Astrocyte (in vitro differentiated cells and primary cell): ENCODE data around the gene LRRC3. TPM values are rescaled to one million over a fixed set of nuclear protein-coding genes. Genes with fewer than 3 reads are reported as not detected.

Experiments used
- DNase-seq: peaks from one replicate; pipeline ENCODE4 v3.0.0-alpha.2; 2010; ENCODE audit warnings: low read depth
- FAIRE-seq: peaks from 2 replicates; lab custom pipeline; 2011; peaks lifted over from hg19 to GRCh38; lab: Jason Lieb, UNC
- H2AFZ ChIP-seq: 2 replicates; pipeline ENCODE4 v1.6.0; 2012; ENCODE audit warnings: low read depth, low read length, inconsistent platforms
- H3K27ac ChIP-seq: 2 replicates; pipeline ENCODE4 v1.5.1; 2011; ENCODE audit warnings: low read depth, low read length, inconsistent platforms
- H3K27me3 ChIP-seq: 2 replicates; pipeline ENCODE4 v1.6.0; 2011; ENCODE audit warnings: low read length, inconsistent platforms; ENCODE audit not compliant: insufficient read depth
- H3K36me3 ChIP-seq: 2 replicates; pipeline ENCODE4 v1.5.1; 2011; ENCODE audit warnings: low read length, inconsistent platforms; ENCODE audit not compliant: insufficient read depth
- H3K4me1 ChIP-seq: 2 replicates; pipeline ENCODE4 v1.5.1; 2011; ENCODE audit warnings: low read length, inconsistent platforms; ENCODE audit not compliant: insufficient read depth
- H3K4me2 ChIP-seq: 2 replicates; pipeline ENCODE4 v1.6.0; 2012; ENCODE audit warnings: low read length, inconsistent platforms
- H3K4me3 ChIP-seq: 2 replicates; pipeline ENCODE4 v1.5.1; 2011; ENCODE audit warnings: low read depth, mild to moderate bottlenecking, low read length, inconsistent platforms; ENCODE audit not compliant: insufficient read depth
- H3K79me2 ChIP-seq: 2 replicates; pipeline ENCODE4 v1.6.0; 2012; ENCODE audit warnings: mild to moderate bottlenecking, low read length, inconsistent platforms; ENCODE audit not compliant: insufficient read depth
- H3K9ac ChIP-seq: 2 replicates; pipeline ENCODE4 v1.6.0; 2012; ENCODE audit warnings: mild to moderate bottlenecking, low read length, inconsistent platforms
- H3K9me3 ChIP-seq: 2 replicates; pipeline ENCODE4 v1.5.1; 2012; ENCODE audit warnings: low read depth, mild to moderate bottlenecking, low read length, inconsistent platforms; ENCODE audit not compliant: insufficient read depth
- H4K20me1 ChIP-seq: 2 replicates; pipeline ENCODE4 v1.6.0; 2012; ENCODE audit warnings: low read length, inconsistent platforms; ENCODE audit not compliant: insufficient read depth
- H3K27ac Mint-ChIP-seq: one replicate; pipeline ENCODE4 v1.8.0; 2021; ENCODE audit warnings: mild to moderate bottlenecking, mixed read lengths; ENCODE audit not compliant: unreplicated experiment
- H3K27me3 Mint-ChIP-seq: one replicate; pipeline ENCODE4 v1.8.0; 2021; ENCODE audit warnings: low read depth, mixed read lengths; ENCODE audit not compliant: unreplicated experiment
- H3K36me3 Mint-ChIP-seq: one replicate; pipeline ENCODE4 v1.8.0; 2021; ENCODE audit warnings: low read depth, mixed read lengths; ENCODE audit not compliant: unreplicated experiment
- H3K4me1 Mint-ChIP-seq: one replicate; pipeline ENCODE4 v1.8.0; 2021; ENCODE audit warnings: low read depth, mixed read lengths; ENCODE audit not compliant: unreplicated experiment
- H3K4me3 Mint-ChIP-seq: one replicate; pipeline ENCODE4 v1.8.0; 2021; ENCODE audit warnings: mild to moderate bottlenecking, moderate library complexity, mixed read lengths; ENCODE audit not compliant: unreplicated experiment
- H3K9me3 Mint-ChIP-seq: one replicate; pipeline ENCODE4 v1.8.0; 2021; ENCODE audit warnings: mild to moderate bottlenecking, mixed read lengths; ENCODE audit not compliant: unreplicated experiment
- CTCF ChIP-seq: IDR thresholded peaks from 2 replicates; pipeline ENCODE4 v1.5.1; 2011; ENCODE audit warnings: low read depth, mild to moderate bottlenecking, inconsistent platforms, low read length, moderate library complexity; ENCODE audit not compliant: insufficient read depth
- EZH2 ChIP-seq: IDR thresholded peaks from 2 replicates; pipeline ENCODE4 v1.6.1; 2012; ENCODE audit warnings: mild to moderate bottlenecking, low read length, inconsistent platforms; ENCODE audit not compliant: insufficient read depth
- total RNA-seq: library from RNA; stranded (reverse); gene quantifications from 2 replicates; pipeline ENCODE4 v1.2.1, GENCODE V29; 2021

The LRRC3 gene
- total RNA-seq, 1 donor from 2014 or later, result 5.2 TPM

DNA sequence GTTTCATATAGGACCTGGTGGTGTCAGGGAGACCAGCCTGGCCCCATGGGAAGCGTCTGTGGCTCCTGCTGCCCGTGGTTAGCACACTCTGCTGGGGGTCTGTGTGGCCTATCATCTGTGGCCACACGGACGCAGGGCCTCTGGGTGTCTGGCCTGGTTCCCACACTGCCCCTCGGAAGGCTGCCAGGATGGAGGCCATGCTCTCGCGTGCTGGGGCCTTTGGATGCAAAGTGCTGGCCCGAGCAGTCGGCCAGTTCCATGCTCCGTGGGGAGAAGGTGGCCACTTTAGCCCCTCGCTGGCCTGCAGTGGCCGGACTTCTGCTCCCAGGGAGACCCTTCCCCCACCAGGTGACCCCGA is 20.8 kb upstream of the LRRC3 start:
- H3K9me3 Mint-ChIP-seq, result peaks cover 6% of the 10 kb centered on the region
- TF ChIP-seq EZH2, result no peak
- TF ChIP-seq CTCF, result no peak
- peaks cover 29% of the 10 kb centered on the region for H3K27me3 Mint-ChIP-seq
- H3K4me3 ChIP-seq, result no peak overlapping the region
- no peaks in the 10 kb centered on the region for H3K27me3 ChIP-seq
- H3K36me3 ChIP-seq, result no peaks in the 10 kb centered on the region
- H3K4me3 Mint-ChIP-seq, result no peak overlapping the region
- no peak overlapping the region for H3K9ac ChIP-seq
- no peaks in the 10 kb centered on the region for H3K4me1 ChIP-seq
- H3K79me2 ChIP-seq, result no peaks in the 10 kb centered on the region
- no peak overlapping the region for H3K27ac ChIP-seq
- no peak overlapping the region for H2AFZ ChIP-seq
- no peaks in the 10 kb centered on the region for H3K4me1 Mint-ChIP-seq
- H3K9me3 ChIP-seq, result no peaks in the 10 kb centered on the region
- H3K27ac Mint-ChIP-seq, result no peak overlapping the region
- H3K36me3 Mint-ChIP-seq, result peaks cover 2% of the 10 kb centered on the region
- FAIRE-seq (no peak), DNase-seq (no peak)
- no peak overlapping the region for H3K4me2 ChIP-seq
- H4K20me1 ChIP-seq, result no peaks in the 10 kb centered on the region

GRCh38 chr21:44434936-44435635 is 20.2 kb upstream of the LRRC3 start:
- no peak overlapping the region for H3K4me3 Mint-ChIP-seq
- H3K9me3 Mint-ChIP-seq, result peaks cover 6% of the 10 kb centered on the region
- H3K4me1 ChIP-seq, result no peaks in the 10 kb centered on the region
- H2AFZ ChIP-seq, result no peak overlapping the region
- no peaks in the 10 kb centered on the region for H3K79me2 ChIP-seq
- H3K27me3 Mint-ChIP-seq, result peaks cover 31% of the 10 kb centered on the region
- no peak overlapping the region for H3K27ac ChIP-seq
- H3K4me1 Mint-ChIP-seq, result no peaks in the 10 kb centered on the region
- no peaks in the 10 kb centered on the region for H4K20me1 ChIP-seq
- H3K9ac ChIP-seq, result no peak overlapping the region
- no peak overlapping the region for H3K27ac Mint-ChIP-seq
- TF ChIP-seq CTCF, result no peak
- no peak for TF ChIP-seq EZH2
- H3K4me2 ChIP-seq, result no peak overlapping the region
- H3K9me3 ChIP-seq, result no peaks in the 10 kb centered on the region
- FAIRE-seq (no peak), DNase-seq (no peak)
- H3K36me3 ChIP-seq, result no peaks in the 10 kb centered on the region
- H3K4me3 ChIP-seq, result no peak overlapping the region
- H3K36me3 Mint-ChIP-seq, result peaks cover 2% of the 10 kb centered on the region
- no peaks in the 10 kb centered on the region for H3K27me3 ChIP-seq

GRCh38 chr21:44436111-44436611 is 19.1 kb upstream of the LRRC3 start:
- H3K27ac Mint-ChIP-seq, result no peak overlapping the region
- peaks cover 34% of the 10 kb centered on the region for H3K27me3 Mint-ChIP-seq
- H3K4me3 Mint-ChIP-seq, result no peak overlapping the region
- TF ChIP-seq EZH2, result no peak
- no peak for TF ChIP-seq CTCF
- Histone ChIP-seq H3K4me2 (no peak overlapping the region), H3K4me1 (no peaks in the 10 kb centered on the region), H2AFZ (no peak overlapping the region), H3K9me3 (no peaks in the 10 kb centered on the region), H3K27ac (no peak overlapping the region), H3K27me3 (no peaks in the 10 kb centered on the region), H3K79me2 (no peaks in the 10 kb centered on the region), H4K20me1 (no peaks in the 10 kb centered on the region), H3K9ac (no peak overlapping the region), H3K4me3 (no peak overlapping the region), H3K36me3 (no peaks in the 10 kb centered on the region)
- DNase-seq (no peak), FAIRE-seq (no peak)
- H3K9me3 Mint-ChIP-seq, result peaks cover 6% of the 10 kb centered on the region
- peaks cover 2% of the 10 kb centered on the region for H3K36me3 Mint-ChIP-seq
- H3K4me1 Mint-ChIP-seq, result no peaks in the 10 kb centered on the region
